SKM-1 (cell line): Measurements from ENCODE around the gene KRTAP10-3.
"Not testable (repeated sequence)": the region's sequence is repeated elsewhere in the genome, so short reads cannot be mapped to it uniquely, and the experiment has no call there.

Experiments
- DNase-seq: peaks from one replicate; lab custom pipeline; 2025; ENCODE audit not compliant: unreplicated experiment; lab: John Stamatoyannopoulos, UW

Gene KRTAP10-3

GRCh38 chr21:44590311-44590721 is 31.7 kb upstream of the KRTAP10-3 start:
- DNase-seq = no peak

GRCh38 chr21:44589586-44590305 is 31.2 kb upstream of the KRTAP10-3 start:
- DNase-seq = no peak

- no peak for DNase-seq
Observed at GRCh38 chr21:44589094-44589493, 30.5 kb upstream of the KRTAP10-3 start.

GRCh38 chr21:44585892-44586291 is 27.3 kb upstream of the KRTAP10-3 start:
- no peak for DNase-seq

GRCh38 chr21:44583800-44584147 is 25.2 kb upstream of the KRTAP10-3 start:
- no peak for DNase-seq

GRCh38 chr21:44583089-44583799 is 24.6 kb upstream of the KRTAP10-3 start:
- no peak for DNase-seq

- DNase-seq = no peak
Observed at GRCh38 chr21:44582055-44582454, 23.5 kb upstream of the KRTAP10-3 start.

- DNase-seq = no peak
Observed at GRCh38 chr21:44581158-44581557, 22.6 kb upstream of the KRTAP10-3 start.

GRCh38 chr21:44580231-44580821 is 21.7 kb upstream of the KRTAP10-3 start, which contains the start of gene KRTAP10-5:
Gene KRTAP10-5, minus strand, starts transcription at chr21:44580604. Its CDS starts 26 bp downstream, at chr21:44580578.
- not testable (repeated sequence) for DNase-seq

GRCh38 chr21:44579833-44580144 is 21.2 kb upstream of the KRTAP10-3 start:
- no peak for DNase-seq

GRCh38 chr21:44579056-44579832 is 20.6 kb upstream of the KRTAP10-3 start:
- no peak for DNase-seq

GRCh38 chr21:44578371-44579055 is 19.9 kb upstream of the KRTAP10-3 start:
- no peak for DNase-seq

GRCh38 chr21:44576025-44576420 is 17.4 kb upstream of the KRTAP10-3 start:
- DNase-seq = no peak

GRCh38 chr21:44575307-44576024 is 16.9 kb upstream of the KRTAP10-3 start:
- DNase-seq = no peak

GRCh38 chr21:44574457-44575306 is 16.1 kb upstream of the KRTAP10-3 start:
- DNase-seq = no peak

- not testable (repeated sequence) for DNase-seq
Observed at GRCh38 chr21:44573630-44574456, 15.2 kb upstream of the KRTAP10-3 start, which contains the start of gene KRTAP10-4. Gene KRTAP10-4, plus strand, starts transcription at chr21:44573729. Its CDS starts 30 bp downstream, at chr21:44573759.

GRCh38 chr21:44572959-44573583 is 14.5 kb upstream of the KRTAP10-3 start:
- DNase-seq = no peak
